ENCODE measurements around the gene LSM2. TPM values are rescaled to one million over a fixed set of nuclear protein-coding genes. Genes with fewer than 3 reads are reported as not detected.
A peak's percentile ranks its signal among the peaks of the same experiment; 100 is the strongest.

The LSM2 gene
- total and polyA plus RNA-seq, 9 of the 15 experiments (the other 6 are each of a cell fraction or from before 2014, with no cell fraction given) = 154 to 407 (median 223) TPM

- peak; percentile 17; the same call in 1 of the 2 replicates for TF ChIP-seq PML (IDR thresholded peaks at IDR 0.05; ENCODE audit: low read length)
- TF ChIP-seq MTA1 (IDR thresholded peaks at IDR 0.05; ENCODE audit: borderline replicate concordance) = peak; percentile 72; the same call in 1 of the 2 replicates
- peak; percentile 98 for TF ChIP-seq TRIM28 (IDR thresholded peaks at IDR 0.05)
- no peak for TF ChIP-seq PCBP1 (IDR thresholded peaks at IDR 0.05; ENCODE audit: low read depth, low read length, poor library complexity, severe bottlenecking)
- 0 out of 2 replicates have a peak, but pooled peaks have one; percentile 48 for TF ChIP-seq FOXO4 (CRISPR knock-in tag; IDR thresholded peaks at IDR 0.05)
- peak; percentile 53; the same call in 1 of the 2 replicates for TF ChIP-seq KLF13 (tag; IDR thresholded peaks at IDR 0.05; ENCODE audit: borderline replicate concordance, low read depth)
- TF ChIP-seq STAT5A (IDR thresholded peaks at IDR 0.05; ENCODE audit: borderline replicate concordance, low read length) = no peak
- no peak for TF ChIP-seq ZNF140 (CRISPR knock-in tag; IDR thresholded peaks at IDR 0.05)
- TF ChIP-seq KLF6 (CRISPR knock-in tag; IDR thresholded peaks at IDR 0.05; ENCODE audit: borderline replicate concordance) = 0 out of 2 replicates have a peak, but pooled peaks have one; percentile 26
- TF ChIP-seq TCF3 (CRISPR knock-in tag; IDR thresholded peaks at IDR 0.05) = no peak; the same call in 1 of the 2 replicates
- no peak for TF ChIP-seq ZNF212 (CRISPR knock-in tag; IDR thresholded peaks at IDR 0.05)
- TF ChIP-seq POLR2G (IDR thresholded peaks at IDR 0.05; ENCODE audit: low read depth, low read length) = peak; percentile 85
- peak; percentile 78 for TF ChIP-seq CC2D1A (IDR thresholded peaks at IDR 0.05)
- TF ChIP-seq ZBTB1 (CRISPR knock-in tag; IDR thresholded peaks at IDR 0.05; ENCODE audit: borderline replicate concordance, low read depth) = peak; percentile 5; the same call in 1 of the 2 replicates
- TF ChIP-seq ZBTB7A (IDR thresholded peaks at IDR 0.05; ENCODE audit: borderline replicate concordance, control insufficient read depth, low read depth, low read length) = peak; percentile 60; the same call in 1 of the 2 replicates
- TF ChIP-seq ATF1 (CRISPR knock-in tag; IDR thresholded peaks at IDR 0.05) = no peak
- TF ChIP-seq ATF1 (tag; IDR thresholded peaks at IDR 0.05) = peak; percentile 38
- TF ChIP-seq SUPT5H (IDR thresholded peaks at IDR 0.05) = peak; percentile 58
- TF ChIP-seq KDM5B (IDR thresholded peaks at IDR 0.05; ENCODE audit: insufficient replicate concordance, low read depth, low read length) = peak; percentile 42
- TF ChIP-seq RBFOX2 (IDR thresholded peaks at IDR 0.05; ENCODE audit: low read depth, low read length) = peak; percentile 83
- peak; percentile 31 for TF ChIP-seq NFIX (CRISPR knock-in tag; IDR thresholded peaks at IDR 0.05; ENCODE audit: low read depth)
- TF ChIP-seq ZFP1 (CRISPR knock-in tag; IDR thresholded peaks at IDR 0.05) = peak; percentile 21; the same call in 1 of the 2 replicates
- peak in 1 of 2 experiments; percentile 73 for TF ChIP-seq AFF1 (IDR thresholded peaks at IDR 0.05; ENCODE audit: low read depth in 1 of 2, partially characterized antibody in 2 of 2)
Observed at GRCh38 chr6:31821301-31822035, 14.7 kb upstream of the LSM2 start (continued).
